ENCODE results near the gene PACSIN2.
"Not testable (repeated sequence)": the region's sequence is repeated elsewhere in the genome, so short reads cannot be mapped to it uniquely, and the experiment has no call there.

DNA sequence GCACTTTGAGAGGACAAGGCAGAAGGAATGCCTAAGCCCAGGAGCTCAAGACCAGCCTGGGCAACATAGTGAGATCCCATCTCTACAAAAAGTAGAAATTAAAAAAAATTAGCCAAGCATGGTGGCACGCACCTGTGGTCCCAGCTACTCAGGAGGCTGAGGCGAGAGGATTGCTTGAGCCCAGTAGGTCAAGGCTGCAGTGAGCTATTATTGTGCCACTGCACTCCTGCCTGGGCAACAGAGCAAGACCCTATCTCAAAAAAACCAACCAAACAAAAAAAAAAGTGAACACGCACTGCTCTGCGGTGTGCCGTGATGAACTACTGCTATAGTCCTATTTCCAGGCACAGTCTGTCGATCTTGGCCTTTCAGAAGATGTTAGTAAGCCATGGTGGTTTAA is 97.6 kb downstream of the PACSIN2 start:
- TF ChIP-seq, protein P1, sequence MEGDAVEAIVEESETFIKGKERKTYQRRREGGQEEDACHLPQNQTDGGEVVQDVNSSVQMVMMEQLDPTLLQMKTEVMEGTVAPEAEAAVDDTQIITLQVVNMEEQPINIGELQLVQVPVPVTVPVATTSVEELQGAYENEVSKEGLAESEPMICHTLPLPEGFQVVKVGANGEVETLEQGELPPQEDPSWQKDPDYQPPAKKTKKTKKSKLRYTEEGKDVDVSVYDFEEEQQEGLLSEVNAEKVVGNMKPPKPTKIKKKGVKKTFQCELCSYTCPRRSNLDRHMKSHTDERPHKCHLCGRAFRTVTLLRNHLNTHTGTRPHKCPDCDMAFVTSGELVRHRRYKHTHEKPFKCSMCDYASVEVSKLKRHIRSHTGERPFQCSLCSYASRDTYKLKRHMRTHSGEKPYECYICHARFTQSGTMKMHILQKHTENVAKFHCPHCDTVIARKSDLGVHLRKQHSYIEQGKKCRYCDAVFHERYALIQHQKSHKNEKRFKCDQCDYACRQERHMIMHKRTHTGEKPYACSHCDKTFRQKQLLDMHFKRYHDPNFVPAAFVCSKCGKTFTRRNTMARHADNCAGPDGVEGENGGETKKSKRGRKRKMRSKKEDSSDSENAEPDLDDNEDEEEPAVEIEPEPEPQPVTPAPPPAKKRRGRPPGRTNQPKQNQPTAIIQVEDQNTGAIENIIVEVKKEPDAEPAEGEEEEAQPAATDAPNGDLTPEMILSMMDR (IDR thresholded peaks at IDR 0.05), result not testable (repeated sequence)
- not testable (repeated sequence) for TF ChIP-seq POLR2A (IDR thresholded peaks at IDR 0.05)
